ENCODE results near the gene UBE3C. TPM values are rescaled to one million over a fixed set of nuclear protein-coding genes. Genes with fewer than 3 reads are reported as not detected.
A peak's percentile ranks its signal among the peaks of the same experiment; 100 is the strongest.

UBE3C gene
- total and polyA plus RNA-seq, 2 of the 13 experiments (the other 11 are each of a cell fraction or from before 2014, with no cell fraction given) = 27.0 to 48.2 TPM

- TF ChIP-seq NONO (IDR thresholded peaks at IDR 0.05) (no peak), NONO (CRISPR knock-in tag; conservative IDR thresholded peaks at IDR 0.05) (peak; percentile 93), ZFP62 (CRISPR knock-in tag; IDR thresholded peaks at IDR 0.05) (no peak), U2AF2 (IDR thresholded peaks at IDR 0.05; ENCODE audit: low read depth, low read length) (no peak), ZZZ3 (CRISPR knock-in tag; IDR thresholded peaks at IDR 0.05; ENCODE audit: borderline replicate concordance) (no peak), ZNF34 (CRISPR knock-in tag; IDR thresholded peaks at IDR 0.05; ENCODE audit: borderline replicate concordance) (no peak), ZSCAN9 (CRISPR knock-in tag; IDR thresholded peaks at IDR 0.05; ENCODE audit: borderline replicate concordance) (no peak), ZNF230 (CRISPR knock-in tag; IDR thresholded peaks at IDR 0.05) (no peak; the same call in none of the 2 replicates), PBX3 (CRISPR knock-in tag; IDR thresholded peaks at IDR 0.05; ENCODE audit: borderline replicate concordance) (no peak), HBP1 (CRISPR knock-in tag; IDR thresholded peaks at IDR 0.05; ENCODE audit: low read depth) (no peak), KLF11 (CRISPR knock-in tag; IDR thresholded peaks at IDR 0.05) (no peak), ZNF678 (CRISPR knock-in tag; IDR thresholded peaks at IDR 0.05) (0 out of 2 replicates have a peak, but pooled peaks have one; percentile 0), FOXC1 (CRISPR knock-in tag; IDR thresholded peaks at IDR 0.05; ENCODE audit: borderline replicate concordance) (peak; percentile 81; the same call in 1 of the 2 replicates), NRL (CRISPR knock-in tag; IDR thresholded peaks at IDR 0.05; ENCODE audit: borderline replicate concordance) (no peak), GTF3A (CRISPR knock-in tag; conservative IDR thresholded peaks at IDR 0.05) (0 out of 2 replicates have a peak, but pooled peaks have one; percentile 30), PRPF4 (IDR thresholded peaks at IDR 0.05; ENCODE audit: low read depth, low read length, poor library complexity, severe bottlenecking) (no peak), ATRX (CRISPR knock-in tag; IDR thresholded peaks at IDR 0.05; ENCODE audit: borderline replicate concordance) (no peak), ZNF768 (CRISPR knock-in tag; IDR thresholded peaks at IDR 0.05) (peak; percentile 7; the same call in 1 of the 2 replicates), IKZF4 (CRISPR knock-in tag; IDR thresholded peaks at IDR 0.05; ENCODE audit: borderline replicate concordance, low read depth, not compliant biosample characterization) (no peak), PITX1 (CRISPR knock-in tag; IDR thresholded peaks at IDR 0.05) (no peak), ZBTB39 (CRISPR knock-in tag; IDR thresholded peaks at IDR 0.05) (peak; percentile 58; the same call in 1 of the 2 replicates), ZNF501 (CRISPR knock-in tag; IDR thresholded peaks at IDR 0.05) (no peak), CTCF (CRISPR knock-in tag; IDR thresholded peaks at IDR 0.05) (no peak), MED1 (CRISPR knock-in tag; IDR thresholded peaks at IDR 0.05) (peak; percentile 29; the same call in 1 of the 2 replicates), NPAS2 (CRISPR knock-in tag; IDR thresholded peaks at IDR 0.05; ENCODE audit: borderline replicate concordance) (no peak)
These were observed at the start of gene UBE3C (continued) for GRCh38 chr7:157138424-157139110.

Data from HepG2 (cell line).